ENCODE measurements around the gene C1orf21. TPM values are rescaled to one million over a fixed set of nuclear protein-coding genes. Genes with fewer than 3 reads are reported as not detected.

The C1orf21 gene
- total RNA-seq, 2 donors from 2014 or later = 68.1 to 81.1 TPM

DNA sequence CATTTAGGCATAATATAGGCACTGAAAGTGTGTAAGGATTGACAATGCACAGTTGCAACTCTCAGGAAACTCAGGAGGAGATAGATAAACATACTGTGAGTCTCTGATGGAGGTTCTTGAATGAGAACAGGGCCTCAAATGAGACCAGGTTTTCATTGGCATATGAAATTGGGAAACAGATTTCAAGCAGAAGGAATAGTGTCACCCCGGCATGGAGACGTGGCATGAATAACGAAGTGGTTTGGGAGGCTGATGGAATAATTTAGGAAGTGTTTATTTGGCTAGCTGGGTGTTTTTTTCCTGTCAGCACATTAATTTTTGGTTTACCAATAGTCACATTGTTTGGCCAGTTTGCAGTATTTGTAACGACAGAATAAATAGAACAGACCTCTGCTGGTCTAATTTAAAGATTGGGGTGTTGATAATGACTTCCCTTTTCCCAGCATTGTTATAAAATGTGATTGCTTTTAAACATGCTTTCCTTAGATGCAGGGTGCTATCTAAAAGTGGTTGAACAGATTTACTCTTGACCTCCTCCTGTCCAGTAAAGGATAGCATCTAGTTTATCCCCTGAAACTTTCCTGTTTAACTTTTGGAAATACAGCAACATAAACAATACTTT lies 132.0 kb downstream of the C1orf21 start:
- Histone ChIP-seq H3K9me3 (no peaks in the 10 kb centered on the region), H3K36me3 (no peaks in the 10 kb centered on the region), H3K9ac (ENCODE audit: low read depth in 2 of 2, low read length in 2 of 2) (no peak overlapping the region), H3K27ac (no peak overlapping the region), H3K4me1 (peaks cover 4% of the 10 kb centered on the region), H3K4me3 (no peak overlapping the region), H3K27me3 (no peaks in the 10 kb centered on the region)
- TF ChIP-seq, protein P1, sequence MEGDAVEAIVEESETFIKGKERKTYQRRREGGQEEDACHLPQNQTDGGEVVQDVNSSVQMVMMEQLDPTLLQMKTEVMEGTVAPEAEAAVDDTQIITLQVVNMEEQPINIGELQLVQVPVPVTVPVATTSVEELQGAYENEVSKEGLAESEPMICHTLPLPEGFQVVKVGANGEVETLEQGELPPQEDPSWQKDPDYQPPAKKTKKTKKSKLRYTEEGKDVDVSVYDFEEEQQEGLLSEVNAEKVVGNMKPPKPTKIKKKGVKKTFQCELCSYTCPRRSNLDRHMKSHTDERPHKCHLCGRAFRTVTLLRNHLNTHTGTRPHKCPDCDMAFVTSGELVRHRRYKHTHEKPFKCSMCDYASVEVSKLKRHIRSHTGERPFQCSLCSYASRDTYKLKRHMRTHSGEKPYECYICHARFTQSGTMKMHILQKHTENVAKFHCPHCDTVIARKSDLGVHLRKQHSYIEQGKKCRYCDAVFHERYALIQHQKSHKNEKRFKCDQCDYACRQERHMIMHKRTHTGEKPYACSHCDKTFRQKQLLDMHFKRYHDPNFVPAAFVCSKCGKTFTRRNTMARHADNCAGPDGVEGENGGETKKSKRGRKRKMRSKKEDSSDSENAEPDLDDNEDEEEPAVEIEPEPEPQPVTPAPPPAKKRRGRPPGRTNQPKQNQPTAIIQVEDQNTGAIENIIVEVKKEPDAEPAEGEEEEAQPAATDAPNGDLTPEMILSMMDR (IDR thresholded peaks at IDR 0.05) = no peak
- DNase-seq = no peak
- intact Hi-C loops (cut with DNase I) = no loop called here

DNA sequence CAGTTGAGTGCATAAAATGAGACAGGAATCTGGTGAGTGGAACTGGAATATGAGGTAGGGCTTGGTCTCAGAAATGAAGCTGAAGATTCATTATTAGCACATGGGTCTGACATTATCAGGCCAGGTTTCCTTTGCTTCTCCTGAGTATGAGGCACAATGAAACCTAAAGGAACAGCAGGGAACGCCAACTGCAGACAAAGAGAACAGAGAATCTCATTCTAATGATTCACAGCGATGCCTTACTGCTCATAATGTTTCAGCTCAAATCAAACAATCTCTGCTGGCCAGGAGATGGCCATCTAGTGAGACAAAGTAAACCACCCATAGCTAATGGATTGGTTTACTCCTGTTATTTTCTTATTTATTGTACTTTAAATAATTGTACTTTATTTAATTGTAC lies 133.5 kb downstream of the C1orf21 start:
- no peak overlapping the region for H3K27ac ChIP-seq
- TF ChIP-seq, protein P1 (IDR thresholded peaks at IDR 0.05) = no peak

DNA sequence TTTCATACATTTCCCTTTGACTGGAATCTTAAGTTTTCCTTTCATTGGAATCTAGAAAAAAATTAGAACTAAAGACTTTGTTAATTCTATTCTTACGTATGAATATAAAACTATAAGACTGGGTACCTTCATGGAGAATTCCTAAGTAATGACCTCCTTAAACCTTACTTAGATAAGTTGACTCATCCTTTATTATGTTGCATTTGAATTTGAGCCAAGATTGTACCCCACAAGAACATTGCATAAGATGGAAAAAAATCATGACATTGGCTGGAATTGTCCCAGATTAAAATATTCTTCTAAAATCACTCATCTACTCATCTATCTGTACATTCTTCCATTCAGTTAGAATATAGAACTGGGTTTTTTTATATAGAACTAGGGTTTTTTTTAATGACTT lies 137.4 kb downstream of the C1orf21 start:
- H3K36me3 ChIP-seq = no peaks in the 10 kb centered on the region
- no peaks in the 10 kb centered on the region for H3K4me1 ChIP-seq
- H3K9ac ChIP-seq (ENCODE audit: low read depth in 2 of 2, low read length in 2 of 2) = no peak overlapping the region
- no peaks in the 10 kb centered on the region for H3K9me3 ChIP-seq
- H3K4me3 ChIP-seq = no peak overlapping the region
- TF ChIP-seq, protein P1 (IDR thresholded peaks at IDR 0.05) = no peak
- no peak for DNase-seq
- H3K27ac ChIP-seq = no peak overlapping the region
- no peaks in the 10 kb centered on the region for H3K27me3 ChIP-seq
- intact Hi-C loops (cut with DNase I) = no loop called here

More for the DNA sequence above, 133.5 kb downstream of the C1orf21 start:
- Histone ChIP-seq H3K9me3 (no peaks in the 10 kb centered on the region), H3K9ac (ENCODE audit: low read depth in 2 of 2, low read length in 2 of 2) (no peak overlapping the region), H3K4me1 (no peaks in the 10 kb centered on the region), H3K4me3 (no peak overlapping the region), H3K36me3 (no peaks in the 10 kb centered on the region), H3K27me3 (no peaks in the 10 kb centered on the region)
- intact Hi-C loops (cut with DNase I) = no loop called here
- no peak for DNase-seq

DNA sequence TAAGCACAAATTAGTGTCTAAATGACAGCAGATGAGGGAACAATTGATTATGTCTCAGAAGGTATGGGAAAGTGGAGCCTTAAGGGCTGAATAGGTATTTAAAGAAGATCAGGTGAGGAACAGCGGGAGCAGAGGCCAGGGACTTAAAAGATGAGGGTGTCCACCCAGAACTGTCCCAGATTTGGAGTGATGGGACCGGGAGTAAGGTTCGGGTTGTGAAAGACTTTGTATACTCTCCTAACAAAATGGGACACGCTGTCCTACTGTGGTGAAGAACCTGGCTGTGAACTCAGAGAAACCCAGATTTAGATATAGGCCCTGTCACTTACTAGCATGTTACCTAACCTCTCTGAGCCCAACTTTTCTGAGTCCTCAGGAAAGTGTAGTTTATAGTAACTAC lies 140.6 kb downstream of the C1orf21 start:
- DNase-seq = no peak
- TF ChIP-seq, protein P1 (IDR thresholded peaks at IDR 0.05) = no peak
- no peak overlapping the region for H3K9ac ChIP-seq (ENCODE audit: low read depth in 2 of 2, low read length in 2 of 2)
- H3K27ac ChIP-seq = no peak overlapping the region
- H3K4me1 ChIP-seq = no peaks in the 10 kb centered on the region
- no peaks in the 10 kb centered on the region for H3K36me3 ChIP-seq
- no peak overlapping the region for H3K4me3 ChIP-seq
- H3K27me3 ChIP-seq = no peaks in the 10 kb centered on the region
- H3K9me3 ChIP-seq = no peaks in the 10 kb centered on the region
- intact Hi-C loops (cut with DNase I) = no loop called here

DNA sequence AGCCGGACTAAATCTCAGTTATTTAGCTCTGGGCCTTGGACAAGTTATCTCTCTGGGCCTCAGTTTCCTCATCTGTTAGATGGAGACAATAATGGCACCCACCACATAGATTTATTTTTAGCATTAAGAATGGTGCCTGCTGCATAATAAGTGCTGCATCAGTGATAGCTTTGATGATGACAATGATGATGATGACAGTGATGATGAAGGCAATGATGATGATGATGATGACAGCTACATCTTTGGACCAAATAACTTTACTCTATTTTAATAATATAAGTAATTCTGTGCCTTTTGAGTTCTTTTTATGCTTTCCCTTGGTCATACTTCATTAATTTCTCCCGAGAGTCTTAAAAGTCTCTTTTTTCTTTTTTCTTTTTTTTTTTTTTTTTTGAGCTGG lies 143.4 kb downstream of the C1orf21 start:
- H3K36me3 ChIP-seq = no peaks in the 10 kb centered on the region
- intact Hi-C loops (cut with DNase I) = no loop called here
- no peaks in the 10 kb centered on the region for H3K4me1 ChIP-seq

More for the DNA sequence above, 143.4 kb downstream of the C1orf21 start:
- no peak for DNase-seq
- no peaks in the 10 kb centered on the region for H3K27me3 ChIP-seq
- H3K27ac ChIP-seq = no peak overlapping the region
- TF ChIP-seq, protein P1 (IDR thresholded peaks at IDR 0.05) = no peak
- no peak overlapping the region for H3K9ac ChIP-seq (ENCODE audit: low read depth in 2 of 2, low read length in 2 of 2)
- no peaks in the 10 kb centered on the region for H3K9me3 ChIP-seq
- H3K4me3 ChIP-seq = no peak overlapping the region
